Measurements from ENCODE around the gene NPNT.

DNA sequence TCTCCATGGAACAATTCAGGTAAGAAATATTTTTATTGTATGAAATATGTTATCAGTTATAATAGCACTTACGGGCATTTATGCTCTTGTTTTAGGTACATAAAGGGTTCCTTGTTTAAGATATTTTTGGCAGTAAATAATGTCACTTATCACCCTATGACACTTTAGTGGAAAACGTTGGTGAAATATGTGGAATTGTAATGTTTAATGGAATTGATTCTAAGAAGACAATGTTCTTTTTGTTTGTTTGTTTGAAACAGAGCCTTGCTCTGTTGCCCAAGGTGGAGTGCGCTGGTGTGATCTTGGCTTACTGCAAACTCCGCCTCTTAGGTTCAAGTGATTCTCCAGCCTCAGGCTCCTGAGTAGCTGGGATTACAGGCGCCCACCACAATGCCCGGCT lies 17.4 kb downstream of the NPNT start:
- no peak for TF ChIP-seq LEF1 (IDR thresholded peaks at IDR 0.05; ENCODE audit: borderline replicate concordance)
- TF ChIP-seq, protein P1, sequence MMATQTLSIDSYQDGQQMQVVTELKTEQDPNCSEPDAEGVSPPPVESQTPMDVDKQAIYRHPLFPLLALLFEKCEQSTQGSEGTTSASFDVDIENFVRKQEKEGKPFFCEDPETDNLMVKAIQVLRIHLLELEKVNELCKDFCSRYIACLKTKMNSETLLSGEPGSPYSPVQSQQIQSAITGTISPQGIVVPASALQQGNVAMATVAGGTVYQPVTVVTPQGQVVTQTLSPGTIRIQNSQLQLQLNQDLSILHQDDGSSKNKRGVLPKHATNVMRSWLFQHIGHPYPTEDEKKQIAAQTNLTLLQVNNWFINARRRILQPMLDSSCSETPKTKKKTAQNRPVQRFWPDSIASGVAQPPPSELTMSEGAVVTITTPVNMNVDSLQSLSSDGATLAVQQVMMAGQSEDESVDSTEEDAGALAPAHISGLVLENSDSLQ (IDR thresholded peaks at IDR 0.05) = no peak
- no peak for TF ChIP-seq FOXK2 (IDR thresholded peaks at IDR 0.05)
